ENCODE results near the gene PFKFB4.

Gene PFKFB4

DNA sequence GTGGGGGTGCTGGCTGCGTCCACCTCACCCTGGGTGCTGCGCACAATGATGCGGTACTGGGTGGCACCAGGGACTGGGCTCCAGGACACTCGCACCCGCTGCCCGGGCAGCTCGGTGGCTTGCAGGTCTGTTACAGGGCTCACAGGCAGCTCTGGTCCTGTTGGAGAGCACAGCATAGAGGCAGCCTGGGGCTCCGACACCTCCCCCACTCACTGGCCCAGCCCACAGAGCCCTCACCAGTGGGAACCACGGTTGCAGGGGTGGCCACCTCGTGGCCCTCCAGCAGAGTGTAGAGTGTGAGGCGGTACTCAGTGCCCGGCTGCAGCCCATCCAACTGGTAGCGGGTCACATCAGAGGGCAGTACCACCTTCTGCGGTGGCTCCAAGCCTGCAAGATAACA is 34.8 kb upstream of the PFKFB4 start:
- Histone ChIP-seq H3K27me3 (replicated peaks) (no peaks in the 10 kb centered on the region), H3K27ac (no peak overlapping the region), H3K36me3 (replicated peaks) (no peaks in the 10 kb centered on the region), H3K4me3 (ENCODE audit: low read depth, low read length) (no peak overlapping the region)
- in situ Hi-C loops (cut with HindIII; ENCODE audit: low pct_ligation_motif_present, low sequenced_read_pairs) = no loop called here
- no peak for DNase-seq
- no peak for TF ChIP-seq CTCF (IDR thresholded peaks at IDR 0.05; ENCODE audit: low read depth, low read length, missing control alignments)

DNA sequence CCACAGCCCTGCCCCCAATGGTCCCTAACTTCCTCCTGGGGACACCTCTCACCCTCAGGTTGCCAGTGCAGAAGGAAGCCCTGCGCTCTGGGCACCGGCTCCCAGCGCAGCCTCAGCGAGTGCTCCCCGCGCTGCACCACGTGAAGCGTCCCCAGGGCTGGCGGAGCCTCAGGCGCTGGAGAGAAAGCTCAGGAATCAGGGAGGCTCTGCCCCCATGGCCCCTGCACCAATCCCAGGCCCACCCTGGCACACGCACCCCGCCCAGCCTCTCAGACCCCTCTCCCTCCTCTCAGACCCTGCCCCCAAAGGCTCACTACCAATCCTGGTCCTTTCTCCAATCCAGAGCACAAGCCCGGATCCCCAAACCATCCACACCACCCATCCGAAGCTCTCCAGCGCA is 31.6 kb upstream of the PFKFB4 start:
- no peaks in the 10 kb centered on the region for H3K36me3 ChIP-seq (replicated peaks)
- no peak for TF ChIP-seq CTCF (IDR thresholded peaks at IDR 0.05; ENCODE audit: low read depth, low read length, missing control alignments)
- no peak overlapping the region for H3K27ac ChIP-seq
- no peak overlapping the region for H3K4me3 ChIP-seq (ENCODE audit: low read depth, low read length)
- no peaks in the 10 kb centered on the region for H3K27me3 ChIP-seq (replicated peaks)
- no peak for DNase-seq
- in situ Hi-C loops (cut with HindIII; ENCODE audit: low pct_ligation_motif_present, low sequenced_read_pairs) = no loop called here

DNA sequence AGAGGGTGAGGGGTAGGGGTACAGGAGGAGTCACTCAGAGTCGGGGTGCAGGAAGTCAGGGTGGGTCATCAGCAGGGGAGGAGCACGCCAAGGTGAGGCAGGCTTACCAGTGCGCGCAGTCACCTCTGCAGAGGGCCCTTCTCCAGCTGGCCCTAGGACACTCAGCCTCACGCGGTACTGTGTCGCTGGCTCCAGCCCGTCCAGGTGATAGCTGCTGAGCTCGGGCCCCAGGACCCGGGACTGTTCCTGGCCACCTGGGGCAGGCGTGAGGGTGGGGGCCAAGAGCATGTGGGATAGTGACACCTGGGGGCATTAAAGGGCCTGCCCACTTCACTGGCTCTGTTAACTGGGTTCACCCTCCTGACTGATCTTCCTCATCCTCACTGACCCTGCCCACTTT is 31.1 kb upstream of the PFKFB4 start:
- TF ChIP-seq CTCF (IDR thresholded peaks at IDR 0.05; ENCODE audit: low read depth, low read length, missing control alignments) = no peak
- no peak overlapping the region for H3K27ac ChIP-seq
- peaks cover 1% of the 10 kb centered on the region for H3K36me3 ChIP-seq (replicated peaks)
- H3K4me3 ChIP-seq (ENCODE audit: low read depth, low read length) = no peak overlapping the region
- no peaks in the 10 kb centered on the region for H3K27me3 ChIP-seq (replicated peaks)
- DNase-seq = no peak
- in situ Hi-C loops (cut with HindIII; ENCODE audit: low pct_ligation_motif_present, low sequenced_read_pairs) = no loop called here

DNA sequence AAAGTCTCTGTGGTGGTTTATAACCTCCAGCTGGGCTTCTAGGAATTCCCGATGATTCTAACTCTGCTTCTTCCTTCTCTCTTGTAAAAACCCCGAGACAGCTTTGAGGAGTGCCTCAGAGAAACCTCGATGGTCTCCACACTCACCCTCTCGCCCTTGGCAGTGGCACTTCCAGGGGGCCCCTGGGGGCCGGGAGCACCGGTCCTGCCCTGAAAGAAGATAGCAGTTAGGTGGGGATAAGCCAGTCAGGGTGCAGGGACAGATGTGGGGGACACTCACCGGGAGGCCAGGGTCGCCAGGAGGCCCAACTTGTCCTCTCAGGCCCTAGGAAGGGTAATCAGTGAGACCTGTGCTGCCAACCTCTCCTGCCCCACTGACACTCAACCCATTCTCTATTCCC is 28.8 kb upstream of the PFKFB4 start:
- no peak overlapping the region for H3K4me3 ChIP-seq (ENCODE audit: low read depth, low read length)
- in situ Hi-C loops (cut with HindIII; ENCODE audit: low pct_ligation_motif_present, low sequenced_read_pairs) = no loop called here
- H3K27me3 ChIP-seq (replicated peaks) = no peaks in the 10 kb centered on the region
- no peak for TF ChIP-seq CTCF (IDR thresholded peaks at IDR 0.05; ENCODE audit: low read depth, low read length, missing control alignments)
- H3K27ac ChIP-seq = no peak overlapping the region
- DNase-seq = no peak
- peaks cover 2% of the 10 kb centered on the region for H3K36me3 ChIP-seq (replicated peaks)

- Histone ChIP-seq H3K27ac (no peak overlapping the region), H3K4me3 (ENCODE audit: low read depth, low read length) (no peak overlapping the region), H3K27me3 (replicated peaks) (no peaks in the 10 kb centered on the region), H3K36me3 (replicated peaks) (peaks cover 2% of the 10 kb centered on the region)
- no peak for TF ChIP-seq CTCF (IDR thresholded peaks at IDR 0.05; ENCODE audit: low read depth, low read length, missing control alignments)
- DNase-seq = no peak
- in situ Hi-C loops (cut with HindIII; ENCODE audit: low pct_ligation_motif_present, low sequenced_read_pairs) = no loop called here
These were observed 28.2 kb upstream of the PFKFB4 start for GRCh38 chr3:48584836-48585235.

DNA sequence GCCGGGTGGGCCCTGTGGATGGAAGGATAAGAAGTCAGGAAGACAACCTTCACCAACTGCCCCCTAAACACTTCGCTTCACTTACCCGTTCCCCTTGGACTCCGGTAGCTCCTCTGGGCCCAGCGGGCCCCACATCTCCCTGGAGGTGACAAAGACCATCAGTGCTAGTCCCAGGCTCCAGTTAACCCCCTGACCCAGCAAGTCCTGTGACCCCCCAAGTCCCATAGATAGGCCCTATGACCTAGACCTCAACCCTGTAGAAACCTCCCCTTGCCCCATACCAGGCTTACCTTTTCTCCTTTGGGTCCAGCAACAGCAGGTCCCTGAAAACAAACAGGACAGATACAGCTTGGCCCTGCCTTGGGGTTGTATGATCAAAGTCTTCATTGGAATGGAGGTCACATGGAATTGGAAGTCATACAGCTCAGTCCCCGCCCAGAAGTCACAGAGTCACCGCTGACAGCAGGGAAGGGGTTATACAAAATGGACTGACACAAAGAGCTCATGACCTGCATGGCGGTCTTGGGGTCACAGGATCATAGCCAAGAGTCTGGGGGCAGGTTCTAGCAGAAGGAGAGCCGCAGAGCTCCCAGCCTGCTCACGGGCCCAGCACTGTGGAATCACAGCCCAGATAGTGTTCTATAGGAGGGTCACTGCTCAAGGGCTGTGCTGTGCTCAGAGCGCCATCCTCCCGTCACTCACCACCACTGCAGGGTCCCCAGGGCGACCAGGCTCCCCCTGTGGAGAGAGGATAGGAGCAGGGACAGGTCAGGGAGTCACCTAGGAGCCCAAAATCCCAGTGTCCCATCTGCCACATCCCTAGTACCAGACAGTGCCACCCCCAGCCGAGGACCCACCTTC is 25.2 kb upstream of the PFKFB4 start:
- peaks cover 9% of the 10 kb centered on the region for H3K36me3 ChIP-seq (replicated peaks)
- no peak for DNase-seq
- in situ Hi-C loops (cut with HindIII; ENCODE audit: low pct_ligation_motif_present, low sequenced_read_pairs) = no loop called here
- TF ChIP-seq CTCF (IDR thresholded peaks at IDR 0.05; ENCODE audit: low read depth, low read length, missing control alignments) = no peak
- H3K27me3 ChIP-seq (replicated peaks) = no peaks in the 10 kb centered on the region
- H3K4me3 ChIP-seq (ENCODE audit: low read depth, low read length) = no peak overlapping the region
- H3K27ac ChIP-seq = no peak overlapping the region

All from brain microvascular endothelial cell (primary cell).